DMS 273 treated with DMSO at 0.1 percent for 48 hours (cell line): ENCODE results near the gene MFRP.

Experiments
- DNase-seq: peaks from one replicate; lab custom pipeline; 2025; lab: John Stamatoyannopoulos, UW

MFRP gene

DNA sequence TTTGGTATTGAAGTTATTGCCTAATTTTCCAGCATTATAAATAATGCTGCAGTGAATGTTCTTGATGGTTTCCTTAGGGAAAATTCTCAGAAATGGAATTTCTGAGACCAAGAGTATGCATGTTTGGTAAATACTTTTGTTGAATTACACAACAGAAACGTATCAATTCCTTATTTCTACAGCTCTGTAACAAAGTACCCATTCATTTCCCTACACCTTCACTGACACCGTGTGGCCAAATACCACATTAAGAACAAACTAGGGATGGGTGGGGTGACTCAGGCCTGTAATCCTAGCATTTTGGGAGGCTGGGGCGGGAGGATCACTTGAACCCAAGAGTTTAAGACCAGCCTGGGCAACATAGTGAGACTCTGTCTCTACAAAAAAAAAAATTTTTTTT lies 51.3 kb downstream of the MFRP start:
- no peak for DNase-seq

DNA sequence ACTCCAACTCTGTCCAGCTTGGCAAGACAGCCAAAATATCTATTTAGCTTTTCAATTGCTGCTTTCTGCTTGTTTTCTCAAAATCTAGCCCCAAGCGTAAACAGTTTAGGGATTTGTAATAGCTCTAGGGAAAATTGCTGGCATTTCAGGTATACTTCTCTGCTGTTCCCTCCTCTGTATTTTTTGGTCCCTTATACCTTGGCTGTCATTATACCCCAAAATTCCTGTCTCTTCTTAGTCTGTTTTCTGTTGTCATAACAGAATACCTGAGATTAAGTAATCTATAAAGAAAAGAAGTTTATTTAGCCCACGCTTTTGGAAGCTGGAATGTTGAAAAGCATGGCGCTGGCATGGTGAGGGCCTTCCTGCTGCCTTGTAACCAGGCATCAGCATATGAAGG lies 53.0 kb downstream of the MFRP start:
- DNase-seq: no peak

DNA sequence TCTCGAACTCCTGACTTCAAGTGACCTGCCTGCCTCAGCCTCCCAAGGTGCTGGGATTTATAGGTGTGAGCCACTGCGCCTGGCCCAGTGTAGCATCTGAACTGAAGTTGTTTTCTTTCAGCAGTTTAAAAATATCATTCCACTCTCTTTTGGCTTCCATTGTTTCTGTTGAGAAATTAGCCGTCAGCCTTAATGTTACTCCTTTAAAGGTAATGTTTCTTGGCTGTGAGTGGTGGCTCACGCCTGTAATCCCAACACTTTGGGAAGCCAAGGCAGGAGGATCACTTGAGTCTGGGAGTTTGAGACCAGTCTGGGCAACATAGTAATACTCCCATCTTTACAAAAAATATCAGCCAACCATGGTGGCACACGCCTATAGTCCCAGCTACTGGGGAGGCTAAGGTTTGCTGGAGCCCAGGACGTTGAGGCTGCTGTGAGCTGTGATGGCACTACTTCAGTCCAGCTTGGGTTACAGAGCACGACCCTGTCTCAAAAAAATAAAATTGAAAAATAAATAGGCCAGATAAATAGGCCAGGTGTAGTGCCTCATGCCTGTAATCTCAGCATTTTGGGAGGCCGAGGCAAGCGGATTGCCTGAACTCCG lies 55.5 kb downstream of the MFRP start:
- no peak for DNase-seq
